Naive thymus-derived CD4-positive, alpha-beta T cell (primary cell): ENCODE results near the gene YPEL3. TPM values are rescaled to one million over a fixed set of nuclear protein-coding genes. Genes with fewer than 3 reads are reported as not detected.
A peak's percentile ranks its signal among the peaks of the same experiment; 100 is the strongest.

Experiments used
- ATAC-seq: fragments of 150-1000 bp; cut with Tn5 transposase; 2 replicates; pipeline ENCODE4 v1.10.0; 2021; ENCODE audit warnings: mild to moderate bottlenecking, moderate library complexity
- CTCF ChIA-PET: fragments of 350-600 bp; sonication (Branson Sonifier 250); formaldehyde crosslinking; loops from one replicate; lab custom pipeline; 2021; ENCODE audit warnings: antibody characterized with exemption; lab: Charles Lee
- POLR2A ChIA-PET: fragments of 350-600 bp; sonication (Branson Sonifier 250); formaldehyde crosslinking; loops from one replicate; lab custom pipeline; 2021; ENCODE audit warnings: antibody characterized with exemption, inconsistent platforms; lab: Charles Lee
- DNase-seq, 9 donors: peaks; one replicate each; pipeline versions ENCODE4 v3.0.0 to v3.0.0-alpha.2; 2020 to 2022; ENCODE audit warnings: mixed read lengths in 1 of 9
- H3K27ac ChIP-seq: one replicate; pipeline ENCODE4 v1.7.0; 2013; ENCODE audit warnings: mild to moderate bottlenecking, low read depth, low read length, moderate library complexity
- H3K27me3 ChIP-seq, 2 donors: one replicate each; pipeline ENCODE4 v1.7.0; 2013; ENCODE audit warnings: low read length in 2 of 2, mild to moderate bottlenecking in 2 of 2, moderate library complexity in 2 of 2; ENCODE audit not compliant: control insufficient read depth in 2 of 2, insufficient read depth in 2 of 2
- H3K36me3 ChIP-seq, 3 experiments: 1 replicate in 2 of 3; 2 replicates in 1 of 3; pipeline ENCODE4 v1.7.0; 2013; ENCODE audit warnings: low read length in 3 of 3, mild to moderate bottlenecking in 3 of 3, moderate library complexity in 1 of 3; ENCODE audit not compliant: insufficient read depth in 3 of 3, control insufficient read depth in 2 of 3
- H3K4me1 ChIP-seq, 2 donors: one replicate each; pipeline ENCODE4 v1.7.0; 2013; ENCODE audit warnings: low read length in 2 of 2, mild to moderate bottlenecking in 2 of 2, moderate library complexity in 1 of 2; ENCODE audit not compliant: control insufficient read depth in 2 of 2, insufficient read depth in 2 of 2
- H3K4me3 ChIP-seq: 2 replicates; pipeline ENCODE4 v1.7.0; 2013; ENCODE audit warnings: mild to moderate bottlenecking, low read length
- H3K9me3 ChIP-seq, 3 experiments: 1 replicate in 2 of 3; 2 replicates in 1 of 3; pipeline ENCODE4 v1.7.0; 2013; ENCODE audit warnings: low read length in 3 of 3; ENCODE audit not compliant: control insufficient read depth in 2 of 3
- H3K27ac Mint-ChIP-seq, 9 donors: one replicate each; pipeline ENCODE4 v1.8.0; 2020 to 2022; ENCODE audit warnings: mixed read lengths in 9 of 9, mild to moderate bottlenecking in 8 of 9, moderate library complexity in 5 of 9, inconsistent platforms in 2 of 9
- H3K27me3 Mint-ChIP-seq, 5 donors: one replicate each; pipeline ENCODE4 v1.8.0; 2021 to 2022; ENCODE audit warnings: mixed read lengths in 5 of 5, mild to moderate bottlenecking in 1 of 5
- H3K36me3 Mint-ChIP-seq, 5 donors: one replicate each; pipeline ENCODE4 v1.8.0; 2020 to 2022; ENCODE audit warnings: mixed read lengths in 5 of 5, mild to moderate bottlenecking in 3 of 5, inconsistent platforms in 1 of 5
- H3K4me1 Mint-ChIP-seq, 7 donors: one replicate each; pipeline ENCODE4 v1.8.0; 2020 to 2022; ENCODE audit warnings: mixed read lengths in 7 of 7, mild to moderate bottlenecking in 3 of 7, inconsistent platforms in 1 of 7
- H3K4me3 Mint-ChIP-seq, 10 donors: one replicate each; pipeline ENCODE4 v1.8.0; 2020 to 2022; ENCODE audit warnings: mild to moderate bottlenecking in 10 of 10, mixed read lengths in 10 of 10, moderate library complexity in 6 of 10, inconsistent platforms in 2 of 10
- H3K9me3 Mint-ChIP-seq, 11 donors: one replicate each; pipeline ENCODE4 v1.8.0; 2020 to 2022; ENCODE audit warnings: mixed read lengths in 11 of 11, mild to moderate bottlenecking in 4 of 11, inconsistent platforms in 1 of 11, moderate library complexity in 1 of 11
- intact Hi-C, 2 donors: fragments of 100-400 bp; cut with micrococcal nuclease; formaldehyde crosslinking; loops; one replicate each; pipeline ENCODE4 v1.15.1; 2023
- polyA plus RNA-seq, 2 donors: library from polyadenylated mRNA; unstranded; fragments of 300-500 nt; fragmentation: Illumina TruSeq; gene quantifications; one replicate each; pipeline ENCODE4 v1.2.3, GENCODE V29; 2021
- total RNA-seq, 6 experiments: library from RNA in 5 of 6; stranded (reverse) in 5 of 6; gene quantifications; 1 replicate in 5 of 6; 2 replicates in 1 of 6; pipeline ENCODE4 v1.2.3 and lab custom pipeline; 2021 to 2026

YPEL3 gene
- total and polyA plus RNA-seq, 7 experiments from 2014 or later, result 50.5 to 308 (median 242) TPM

DNA sequence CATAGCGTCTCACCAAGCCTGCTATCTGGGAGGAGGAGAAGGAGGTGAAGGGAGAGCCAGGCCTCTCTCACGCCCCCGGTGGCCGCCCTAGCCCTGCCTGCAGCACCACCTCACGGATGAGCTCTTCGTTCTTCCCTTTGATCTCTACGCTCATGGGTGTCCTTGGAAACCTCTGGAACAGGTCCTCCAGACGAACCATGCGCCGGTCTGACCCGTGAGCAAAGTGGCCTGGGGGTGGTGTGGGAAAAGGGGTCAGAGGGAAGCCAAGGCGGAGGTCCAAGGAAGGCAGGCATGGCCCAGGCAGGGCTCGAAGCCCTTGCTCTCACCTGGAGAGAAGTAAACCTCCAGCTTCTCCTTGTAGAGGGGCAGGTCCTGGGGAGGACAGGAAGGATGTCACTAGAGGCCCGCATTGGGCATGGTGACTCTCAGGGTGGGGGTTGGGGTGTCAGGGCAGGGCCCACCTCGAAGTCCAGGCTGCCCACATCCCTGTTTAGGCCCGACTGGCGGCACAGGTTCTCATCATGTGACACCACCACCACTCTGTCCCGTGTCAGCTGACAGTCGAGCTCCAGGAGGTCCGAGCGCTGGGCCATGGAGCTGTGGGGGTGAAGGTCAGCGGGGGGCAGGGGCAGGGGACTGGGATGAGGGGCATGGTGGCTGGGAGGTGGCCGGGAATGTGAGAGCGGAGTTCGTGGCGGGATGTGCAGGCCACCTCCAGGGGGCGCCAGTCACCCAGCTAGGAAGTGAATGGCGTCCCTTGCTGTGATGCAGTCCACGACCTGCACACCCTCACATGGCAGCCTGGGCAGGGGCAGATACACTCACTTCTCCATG, 16.4 kb upstream of the YPEL3 start:
- Mint-ChIP-seq H3K4me1 (peaks cover 6 to 15% (median 11%) of the 10 kb centered on the region in 7 donors), H3K27me3 (no peaks in the 10 kb centered on the region), H3K36me3 (peaks cover 0 to 25% (median 7%) of the 10 kb centered on the region in 5 donors), H3K27ac (peak overlapping the region in 2 of 9 donors; percentile 12 to 38), H3K4me3 (no peak overlapping the region), H3K9me3 (peaks cover 0 to 2% (median 0%) of the 10 kb centered on the region in 11 donors)
- no peaks in the 10 kb centered on the region for H3K4me1 ChIP-seq
- ATAC-seq (peak; percentile 60), DNase-seq (peak in 7 of 9 donors; percentile 31 to 76 (median 35))
- H3K27ac ChIP-seq, result no peak overlapping the region
- peaks cover 0 to 62% (median 8%) of the 10 kb centered on the region in 3 experiments for H3K36me3 ChIP-seq
- intact Hi-C loops, result loop anchor here in 1 of 2 donors (1.0 kb wide), 2 partner anchors 44 to 297 kb away; no protein-coding TSS in a partner anchor
- no peak overlapping the region for H3K4me3 ChIP-seq
- POLR2A ChIA-PET, result interaction anchor here (1.2 to 12.0 kb wide), 5 partner anchors 8 to 72 kb away, joined by 3 to 116 read pairs (median 7); partner anchors contain the start of genes CORO1A and TBX6
- no peaks in the 10 kb centered on the region for H3K9me3 ChIP-seq
- CTCF ChIA-PET, result interaction anchor here (0.7 to 1.4 kb wide), 8 partner anchors 9 to 516 kb away, joined by 3 to 5 read pairs (median 3); partner anchors contain the start of gene CORO1A
- H3K27me3 ChIP-seq, result no peaks in the 10 kb centered on the region

DNA sequence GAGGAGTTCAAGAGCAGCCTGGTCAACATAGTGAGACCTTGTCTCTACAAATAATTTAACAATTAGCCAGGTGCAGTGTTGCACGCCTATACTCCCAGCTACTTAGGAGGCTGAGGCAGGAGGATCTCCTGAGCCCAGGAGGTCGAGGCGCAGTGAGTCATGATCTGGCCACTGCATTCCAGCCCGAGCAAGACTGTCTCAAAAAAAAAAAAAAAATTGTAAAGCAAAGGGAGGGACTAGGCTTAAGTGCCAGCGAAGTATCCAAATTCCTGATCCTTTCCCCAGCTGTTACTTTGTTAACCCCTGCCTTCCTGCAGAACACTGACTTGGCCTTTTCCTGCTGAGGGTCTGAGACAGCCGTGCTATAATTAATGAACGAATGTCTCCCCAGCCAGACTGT, 14.6 kb upstream of the YPEL3 start:
- H3K4me3 ChIP-seq, result no peak overlapping the region
- H3K9me3 ChIP-seq, result no peaks in the 10 kb centered on the region
- no peak overlapping the region for H3K27ac ChIP-seq
- H3K27me3 Mint-ChIP-seq, result no peaks in the 10 kb centered on the region
- H3K36me3 Mint-ChIP-seq, result peaks cover 0 to 31% (median 7%) of the 10 kb centered on the region in 5 donors
- peaks cover 0 to 49% (median 0%) of the 10 kb centered on the region in 3 experiments for H3K36me3 ChIP-seq
- no peaks in the 10 kb centered on the region for H3K4me1 ChIP-seq
- intact Hi-C loops, result no loop called here
- H3K4me1 Mint-ChIP-seq, result peaks cover 6 to 14% (median 12%) of the 10 kb centered on the region in 7 donors
- CTCF ChIA-PET, result interaction anchor here (1.6 kb wide), 1 partner anchor 20 kb away, joined by 5 read pairs; the partner anchor contains the start of gene TBX6
- DNase-seq, result no peak
- peaks cover 0 to 2% (median 0%) of the 10 kb centered on the region in 11 donors for H3K9me3 Mint-ChIP-seq
- H3K27me3 ChIP-seq, result no peaks in the 10 kb centered on the region
- POLR2A ChIA-PET, result interaction anchor here (3.8 to 12.0 kb wide), 2 partner anchors 19 to 74 kb away, joined by 18 to 116 read pairs; partner anchors contain the start of genes CORO1A and TBX6
- peak overlapping the region in 1 of 9 donors; percentile 51 for H3K27ac Mint-ChIP-seq
- no peak overlapping the region for H3K4me3 Mint-ChIP-seq
- ATAC-seq, result no peak

DNA sequence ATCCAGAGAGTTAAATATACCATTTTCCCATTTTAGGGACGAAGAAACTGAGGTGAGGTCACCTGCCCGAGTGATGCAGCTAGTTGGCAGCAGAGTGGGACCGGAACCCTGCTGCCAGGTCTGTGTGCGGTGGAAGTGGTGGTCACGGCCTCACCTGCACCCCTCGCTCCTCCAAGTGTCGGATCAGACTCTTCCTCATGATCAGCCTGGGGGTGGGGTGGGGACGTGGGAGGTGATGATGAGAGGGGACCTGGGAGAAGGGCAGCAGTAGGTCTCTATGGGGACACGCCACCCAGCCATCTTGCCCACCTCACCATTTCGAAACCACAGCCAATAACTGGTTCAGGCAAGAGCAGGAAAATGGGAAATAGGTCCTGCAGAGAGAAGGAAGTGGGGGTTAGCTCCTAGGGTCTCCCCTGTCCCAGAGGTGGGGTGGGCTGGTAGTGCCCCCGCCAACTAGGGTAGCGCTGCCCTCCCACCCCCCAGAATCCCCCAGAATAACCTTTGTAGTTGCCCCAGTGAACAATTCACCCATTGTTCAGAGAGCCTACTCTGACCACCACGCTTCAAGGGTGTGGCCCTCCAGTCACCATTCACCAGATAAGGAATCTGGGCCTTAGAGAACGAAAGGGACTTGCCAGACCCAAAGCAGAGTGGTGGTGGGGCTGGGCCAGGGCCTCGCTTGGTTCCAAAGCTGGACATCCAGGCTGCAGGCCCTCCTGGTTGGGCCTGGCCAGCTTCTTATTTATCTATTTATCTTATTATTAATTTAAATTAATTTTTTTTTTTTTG, 12.2 kb upstream of the YPEL3 start:
- H3K9me3 Mint-ChIP-seq, result peaks cover 0 to 5% (median 0%) of the 10 kb centered on the region in 11 donors
- H3K36me3 Mint-ChIP-seq, result peaks cover 5 to 49% (median 16%) of the 10 kb centered on the region in 5 donors
- ATAC-seq (no peak), DNase-seq (no peak)
- no peaks in the 10 kb centered on the region for H3K4me1 ChIP-seq
- no peaks in the 10 kb centered on the region for H3K9me3 ChIP-seq
- peaks cover 0 to 48% (median 0%) of the 10 kb centered on the region in 3 experiments for H3K36me3 ChIP-seq
- no peaks in the 10 kb centered on the region for H3K27me3 ChIP-seq
- no peak overlapping the region for H3K4me3 Mint-ChIP-seq
- H3K27ac ChIP-seq, result no peak overlapping the region
- peaks cover 0 to 6% (median 3%) of the 10 kb centered on the region in 7 donors for H3K4me1 Mint-ChIP-seq
- CTCF ChIA-PET, result no interaction called here
- H3K27me3 Mint-ChIP-seq, result no peaks in the 10 kb centered on the region
- no peak overlapping the region for H3K4me3 ChIP-seq
- POLR2A ChIA-PET, result interaction anchor here (0.6 to 1.2 kb wide), 3 partner anchors 53 to 359 kb away, joined by 3 read pairs; no protein-coding TSS in a partner anchor
- H3K27ac Mint-ChIP-seq, result no peak overlapping the region
- intact Hi-C loops, result no loop called here

DNA sequence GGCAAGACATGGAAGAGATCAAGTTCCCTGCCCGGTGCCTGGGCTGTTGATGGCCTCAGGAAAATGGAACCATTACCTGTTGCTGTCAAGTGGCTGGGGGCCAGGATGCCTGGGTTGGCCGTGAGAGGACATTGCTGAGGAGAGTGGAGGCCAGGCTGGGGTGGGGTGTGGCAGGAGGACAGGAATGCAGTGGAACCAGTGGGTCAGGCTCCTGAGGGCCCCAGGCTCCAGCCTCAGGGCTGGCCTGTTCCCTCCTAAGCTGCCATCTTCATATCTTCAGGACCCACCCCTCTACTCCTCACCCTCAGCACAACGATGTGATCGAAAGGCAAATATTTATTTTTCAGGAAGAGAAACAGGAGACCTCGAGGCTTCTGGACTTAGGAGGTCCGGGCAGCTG, 8.5 kb upstream of the YPEL3 start:
- peak overlapping the region in 1 of 9 donors; percentile 57 for H3K27ac Mint-ChIP-seq
- no peaks in the 10 kb centered on the region for H3K27me3 ChIP-seq
- DNase-seq (no peak), ATAC-seq (no peak)
- intact Hi-C loops, result no loop called here
- no peak overlapping the region for H3K4me3 ChIP-seq
- H3K27me3 Mint-ChIP-seq, result no peaks in the 10 kb centered on the region
- H3K4me1 ChIP-seq, result no peaks in the 10 kb centered on the region
- peaks cover 0 to 21% (median 3%) of the 10 kb centered on the region in 11 donors for H3K9me3 Mint-ChIP-seq
- no peaks in the 10 kb centered on the region for H3K9me3 ChIP-seq
- peaks cover 5 to 40% (median 21%) of the 10 kb centered on the region in 5 donors for H3K36me3 Mint-ChIP-seq
- CTCF ChIA-PET, result no interaction called here
- H3K4me1 Mint-ChIP-seq, result peaks cover 0 to 3% (median 0%) of the 10 kb centered on the region in 7 donors
- H3K27ac ChIP-seq, result no peak overlapping the region
- H3K4me3 Mint-ChIP-seq, result no peak overlapping the region
- peaks cover 0 to 28% (median 0%) of the 10 kb centered on the region in 3 experiments for H3K36me3 ChIP-seq
- POLR2A ChIA-PET, result interaction anchor here (0.9 kb wide), 1 partner anchor 81 kb away, joined by 3 read pairs; no protein-coding TSS in a partner anchor

DNA sequence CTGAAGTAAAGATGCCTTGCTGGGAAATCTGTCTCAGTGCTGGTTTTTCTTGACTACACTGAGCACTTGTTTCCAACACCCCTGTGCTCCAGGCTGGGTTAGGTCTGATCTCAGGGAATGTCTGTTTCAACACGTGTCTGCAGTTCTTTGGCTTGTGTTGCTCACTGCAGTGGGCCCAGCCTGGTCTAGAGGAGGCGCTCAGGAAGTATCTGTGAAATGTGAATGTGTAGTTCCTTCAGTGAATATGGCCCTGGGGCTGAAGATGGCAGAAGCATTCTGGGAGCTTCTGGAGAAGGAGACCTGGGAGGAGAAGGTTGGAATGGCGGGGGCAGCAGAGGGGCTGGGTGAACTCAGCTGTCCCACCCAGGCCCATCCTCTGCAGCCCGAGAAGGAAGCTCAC, 8.1 kb upstream of the YPEL3 start:
- no peaks in the 10 kb centered on the region for H3K27me3 ChIP-seq
- H3K27ac ChIP-seq, result no peak overlapping the region
- ChIA-PET CTCF (interaction anchor here (1.0 kb wide), 1 partner anchor 12 kb away, joined by 6 read pairs; the partner anchor contains the start of gene TBX6), POLR2A (interaction anchor here (0.6 to 0.9 kb wide), 2 partner anchors 69 to 81 kb away, joined by 3 to 4 read pairs; no protein-coding TSS in a partner anchor)
- Mint-ChIP-seq H3K4me1 (peaks cover 0 to 3% (median 0%) of the 10 kb centered on the region in 7 donors), H3K36me3 (peaks cover 5 to 40% (median 21%) of the 10 kb centered on the region in 5 donors), H3K9me3 (peaks cover 0 to 22% (median 5%) of the 10 kb centered on the region in 11 donors), H3K4me3 (no peak overlapping the region), H3K27ac (peak overlapping the region in 3 of 9 donors; percentile 28 to 57 (median 28)), H3K27me3 (no peaks in the 10 kb centered on the region)
- ATAC-seq (no peak), DNase-seq (no peak)
- H3K4me1 ChIP-seq, result no peaks in the 10 kb centered on the region
- no peak overlapping the region for H3K4me3 ChIP-seq
- intact Hi-C loops, result no loop called here
- no peaks in the 10 kb centered on the region for H3K9me3 ChIP-seq
- H3K36me3 ChIP-seq, result peaks cover 0 to 28% (median 0%) of the 10 kb centered on the region in 3 experiments
